Neuronal stem cell (in vitro differentiated cells): ENCODE measurements around the gene ZNF155. TPM values are rescaled to one million over a fixed set of nuclear protein-coding genes. Genes with fewer than 3 reads are reported as not detected.

ENCODE experiments used
- DNase-seq: peaks from one replicate; pipeline ENCODE4 v3.0.0-alpha.2; 2013; ENCODE audit warnings: low spot score
- H2AFZ ChIP-seq: one replicate; pipeline ENCODE4 v1.6.1; 2013; ENCODE audit warnings: mild to moderate bottlenecking, low read length, inconsistent platforms
- H2AK5ac ChIP-seq: 2 replicates; pipeline ENCODE4 v1.6.1; 2013; ENCODE audit warnings: low read depth, mild to moderate bottlenecking, inconsistent platforms, low read length, moderate library complexity, mixed read lengths
- H2BK120ac ChIP-seq: 2 replicates; pipeline ENCODE4 v1.6.1; 2013; ENCODE audit warnings: low read depth, mild to moderate bottlenecking, inconsistent platforms, low read length, moderate library complexity, mixed read lengths
- H2BK12ac ChIP-seq: one replicate; pipeline ENCODE4 v1.6.1; 2013; ENCODE audit warnings: low read length, inconsistent platforms
- H2BK15ac ChIP-seq: 2 replicates; pipeline ENCODE4 v1.6.1; 2013; ENCODE audit warnings: mild to moderate bottlenecking, low read length, inconsistent platforms, mixed read lengths
- H2BK5ac ChIP-seq: one replicate; pipeline ENCODE4 v1.6.1; 2013; ENCODE audit warnings: inconsistent platforms, mild to moderate bottlenecking, low read length, moderate library complexity
- H3K14ac ChIP-seq: one replicate; pipeline ENCODE4 v1.6.1; 2013; ENCODE audit warnings: low read length, inconsistent platforms
- H3K18ac ChIP-seq: 2 replicates; pipeline ENCODE4 v1.6.1; 2013; ENCODE audit warnings: low read length, inconsistent platforms
- H3K23ac ChIP-seq: 2 replicates; pipeline ENCODE4 v1.6.1; 2013; ENCODE audit warnings: low read depth, mild to moderate bottlenecking, mixed read lengths, low read length, inconsistent platforms; ENCODE audit not compliant: poor library complexity
- H3K27ac ChIP-seq: replicated peaks from 3 replicates; pipeline ENCODE4 v1.5.1; 2013; ENCODE audit warnings: low read length, inconsistent platforms
- H3K27me3 ChIP-seq, 3 experiments: 2 replicates each; pipeline ENCODE4 v1.6.1; 2013; ENCODE audit warnings: low read length in 3 of 3, mild to moderate bottlenecking in 2 of 3, inconsistent platforms in 1 of 3, low read depth in 1 of 3, mixed read lengths in 1 of 3, moderate library complexity in 1 of 3; ENCODE audit not compliant: control insufficient read depth in 3 of 3, insufficient read depth in 3 of 3
- H3K36me3 ChIP-seq, 2 donors: replicated peaks in 1 of 2; 2 replicates each; pipeline ENCODE4 v1.6.1; 2013; ENCODE audit warnings: low read length in 2 of 2; ENCODE audit not compliant: control insufficient read depth in 2 of 2, insufficient read depth in 2 of 2
- H3K4ac ChIP-seq: 2 replicates; pipeline ENCODE4 v1.6.1; 2013; ENCODE audit warnings: inconsistent platforms, mild to moderate bottlenecking, low read length, moderate library complexity
- H3K4me1 ChIP-seq, 2 donors: 1 replicate in 1 of 2; 2 replicates in 1 of 2; pipeline ENCODE4 v1.6.1; 2013; ENCODE audit warnings: low read length in 2 of 2, low read depth in 1 of 2; ENCODE audit not compliant: control insufficient read depth in 2 of 2, insufficient read depth in 1 of 2
- H3K4me2 ChIP-seq: one replicate; pipeline ENCODE4 v1.6.1; 2013; ENCODE audit warnings: mild to moderate bottlenecking, low read length, inconsistent platforms; ENCODE audit not compliant: insufficient read depth, poor library complexity, severe bottlenecking
- H3K4me3 ChIP-seq, 2 donors: 2 replicates each; pipeline ENCODE4 v1.5.1; 2013; ENCODE audit warnings: low read length in 2 of 2, mild to moderate bottlenecking in 2 of 2, inconsistent platforms in 1 of 2, moderate library complexity in 1 of 2
- H3K79me1 ChIP-seq: one replicate; pipeline ENCODE4 v1.6.1; 2013; ENCODE audit warnings: low read depth, mild to moderate bottlenecking, inconsistent platforms, low read length, moderate library complexity
- H3K9ac ChIP-seq: one replicate; pipeline ENCODE4 v1.6.1; 2013; ENCODE audit warnings: mild to moderate bottlenecking, low read depth, low read length, inconsistent platforms; ENCODE audit not compliant: poor library complexity
- H3K9me3 ChIP-seq, 2 donors: replicated peaks in 1 of 2; 2 replicates each; pipeline versions ENCODE3 to v1.6.1; 2013; ENCODE audit warnings: low read length in 2 of 2, mild to moderate bottlenecking in 2 of 2, inconsistent platforms in 1 of 2, low read depth in 1 of 2, mixed read lengths in 1 of 2, moderate library complexity in 1 of 2; ENCODE audit not compliant: control insufficient read depth in 2 of 2, insufficient read depth in 1 of 2
- H4K8ac ChIP-seq: one replicate; pipeline ENCODE4 v1.6.1; 2013; ENCODE audit warnings: low read depth, mild to moderate bottlenecking, inconsistent platforms, low read length, moderate library complexity
- H4K91ac ChIP-seq: one replicate; pipeline ENCODE4 v1.6.1; 2013; ENCODE audit warnings: low read length, low read depth, mild to moderate bottlenecking, inconsistent platforms; ENCODE audit not compliant: poor library complexity
- WGBS, 2 donors: extraction: QIAGEN DNeasy Blood & Tissue Kit; methylation state at CpG; one replicate each; pipeline ENCODE4 v1.1.7; 2013; ENCODE audit warnings: missing lambda C conversion rate in 2 of 2, mixed read lengths in 1 of 2; ENCODE audit not compliant: insufficient read length in 2 of 2, insufficient replicate concordance in 1 of 2; ENCODE audit errors: extremely low coverage in 2 of 2; 5-methylcytosine and 5-hydroxymethylcytosine counted together
- small RNA-seq: library from polyadenylated mRNA; stranded (forward); fragments of <200 nt; extraction: miRNeasy Mini kit (QIAGEN cat#:217004); gene quantifications from one replicate; pipeline ENCODE3, GENCODE V24; 2013; ENCODE audit not compliant: insufficient read depth

ZNF155 gene

DNA sequence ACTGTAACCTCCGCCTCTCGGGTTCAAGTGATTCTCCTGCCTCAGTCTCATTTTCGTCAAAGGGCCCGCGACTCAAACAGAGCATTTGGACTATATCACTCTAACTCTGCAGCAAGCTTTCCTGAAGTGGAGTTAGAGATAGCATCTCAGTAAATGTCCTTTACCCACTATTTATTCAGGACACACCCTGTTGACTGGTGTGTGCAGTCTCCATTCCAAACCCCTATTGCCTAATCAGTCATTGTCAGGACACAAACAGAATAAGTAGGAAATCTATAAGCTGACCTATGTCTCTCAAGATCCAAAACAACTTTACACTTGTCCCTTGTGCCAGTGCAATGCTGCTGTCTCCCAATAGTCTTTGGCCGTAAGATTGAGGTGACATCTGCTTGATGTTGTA is 42.6 kb downstream of the ZNF155 start:
- Histone ChIP-seq H3K14ac (no peak overlapping the region), H3K23ac (no peak overlapping the region), H2AFZ (no peak overlapping the region), H2BK5ac (no peak overlapping the region), H2BK15ac (no peak overlapping the region), H2BK120ac (no peak overlapping the region), H4K8ac (no peak overlapping the region), H3K27ac (no peak overlapping the region), H3K9me3 (peaks cover 4 to 38% of the 10 kb centered on the region in 2 donors), H2BK12ac (no peak overlapping the region), H3K9ac (no peak overlapping the region), H3K4me1 (peaks cover 5 to 8% of the 10 kb centered on the region in 2 donors), H3K36me3 (peaks cover 21 to 51% of the 10 kb centered on the region in 2 donors), H3K18ac (no peak overlapping the region), H3K27me3 (no peaks in the 10 kb centered on the region), H3K4me3 (no peak overlapping the region), H2AK5ac (no peak overlapping the region), H3K4ac (no peak overlapping the region), H4K91ac (no peak overlapping the region), H3K4me2 (no peak overlapping the region), H3K79me1 (no peaks in the 10 kb centered on the region)
- WGBS, 2 donors, result no CpG with 5 or more reads among the region's 6 CpGs
- no peak for DNase-seq

DNA sequence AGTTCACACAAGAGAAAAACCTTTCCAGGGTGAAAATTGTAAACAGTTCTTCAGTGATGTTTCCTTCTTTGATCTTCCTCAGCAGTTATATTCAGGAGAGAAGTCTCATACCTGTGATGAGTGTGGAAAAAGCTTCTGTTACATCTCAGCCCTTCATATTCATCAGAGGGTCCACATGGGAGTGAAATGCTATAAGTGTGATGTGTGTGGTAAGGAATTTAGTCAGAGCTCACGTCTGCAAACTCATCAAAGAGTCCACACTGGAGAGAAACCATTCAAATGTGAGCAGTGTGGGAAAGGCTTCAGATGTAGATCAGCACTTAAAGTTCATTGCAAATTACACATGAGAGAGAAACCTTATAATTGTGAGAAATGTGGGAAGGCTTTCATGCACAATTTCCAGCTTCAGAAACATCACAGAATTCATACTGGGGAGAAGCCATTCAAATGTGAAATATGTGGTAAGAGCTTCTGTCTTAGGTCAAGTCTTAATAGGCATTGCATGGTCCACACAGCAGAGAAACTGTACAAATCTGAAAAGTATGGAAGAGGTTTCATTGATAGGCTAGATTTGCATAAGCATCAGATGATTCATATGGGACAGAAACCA is 48.1 kb downstream of the ZNF155 start:
- DNase-seq, result no peak
- Histone ChIP-seq H2AFZ (no peak overlapping the region), H3K4me2 (no peak overlapping the region), H3K23ac (no peak overlapping the region), H3K27ac (no peak overlapping the region), H2BK5ac (no peak overlapping the region), H2BK120ac (no peak overlapping the region), H3K4ac (no peak overlapping the region), H3K14ac (no peak overlapping the region), H3K79me1 (no peaks in the 10 kb centered on the region), H2AK5ac (no peak overlapping the region), H3K27me3 (no peaks in the 10 kb centered on the region), H4K8ac (no peak overlapping the region), H3K9ac (no peak overlapping the region), H3K4me1 (no peaks in the 10 kb centered on the region), H4K91ac (no peak overlapping the region), H3K4me3 (no peak overlapping the region), H2BK15ac (no peak overlapping the region), H3K9me3 (peaks cover 25 to 60% of the 10 kb centered on the region in 2 donors), H2BK12ac (no peak overlapping the region), H3K18ac (no peak overlapping the region), H3K36me3 (peaks cover 27 to 59% of the 10 kb centered on the region in 2 donors)
- WGBS, 2 donors, result no CpG with 5 or more reads among the region's 1 CpG

DNA sequence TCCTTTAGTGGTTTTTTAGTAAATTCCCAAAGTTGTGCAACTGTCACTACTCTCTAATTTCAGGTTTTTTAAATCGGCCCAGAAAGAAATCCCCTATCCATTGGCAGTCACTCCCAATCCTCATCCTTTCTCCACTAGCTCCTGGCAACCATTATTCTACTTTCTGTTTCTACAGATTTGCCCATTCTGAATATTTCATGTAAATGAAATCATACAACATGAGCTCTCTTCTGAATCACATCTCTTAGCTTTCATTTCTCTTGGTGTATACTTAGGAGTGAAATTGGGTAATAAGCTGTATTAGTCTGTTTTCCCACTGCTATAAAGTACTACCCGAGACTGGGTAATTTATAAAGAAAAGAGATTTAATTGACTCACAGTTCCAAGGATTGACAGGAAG is 58.2 kb downstream of the ZNF155 start:
- H4K8ac ChIP-seq, result no peak overlapping the region
- no peaks in the 10 kb centered on the region for H3K4me1 ChIP-seq
- H2BK120ac ChIP-seq, result no peak overlapping the region
- no peak overlapping the region for H2BK12ac ChIP-seq
- H4K91ac ChIP-seq, result no peak overlapping the region
- no peak overlapping the region for H3K27ac ChIP-seq
- WGBS, 2 donors, result no CpG with 5 or more reads among the region's 2 CpGs
- no peak overlapping the region for H3K4me3 ChIP-seq
- H3K9me3 ChIP-seq, result peaks cover 0 to 2% of the 10 kb centered on the region in 2 donors
- H2AFZ ChIP-seq, result no peak overlapping the region
- no peak overlapping the region for H3K23ac ChIP-seq
- H2AK5ac ChIP-seq, result no peak overlapping the region
- peaks cover 0 to 3% (median 0%) of the 10 kb centered on the region in 3 experiments for H3K27me3 ChIP-seq
- no peak overlapping the region for H3K18ac ChIP-seq
- H3K9ac ChIP-seq, result no peak overlapping the region
- H3K79me1 ChIP-seq, result no peaks in the 10 kb centered on the region
- H3K4ac ChIP-seq, result no peak overlapping the region
- H3K4me2 ChIP-seq, result no peak overlapping the region
- H3K14ac ChIP-seq, result no peak overlapping the region
- H2BK5ac ChIP-seq, result no peak overlapping the region
- H3K36me3 ChIP-seq, result no peaks in the 10 kb centered on the region
- no peak for DNase-seq
- no peak overlapping the region for H2BK15ac ChIP-seq

Small RNA genes lying within 50 kb of the gene (small RNA-seq; reads per million reads assigned to genes)
- gene AC006213.5, result not detected
